Measurements from ENCODE around the gene MMP15.

- TF ChIP-seq, protein P1, sequence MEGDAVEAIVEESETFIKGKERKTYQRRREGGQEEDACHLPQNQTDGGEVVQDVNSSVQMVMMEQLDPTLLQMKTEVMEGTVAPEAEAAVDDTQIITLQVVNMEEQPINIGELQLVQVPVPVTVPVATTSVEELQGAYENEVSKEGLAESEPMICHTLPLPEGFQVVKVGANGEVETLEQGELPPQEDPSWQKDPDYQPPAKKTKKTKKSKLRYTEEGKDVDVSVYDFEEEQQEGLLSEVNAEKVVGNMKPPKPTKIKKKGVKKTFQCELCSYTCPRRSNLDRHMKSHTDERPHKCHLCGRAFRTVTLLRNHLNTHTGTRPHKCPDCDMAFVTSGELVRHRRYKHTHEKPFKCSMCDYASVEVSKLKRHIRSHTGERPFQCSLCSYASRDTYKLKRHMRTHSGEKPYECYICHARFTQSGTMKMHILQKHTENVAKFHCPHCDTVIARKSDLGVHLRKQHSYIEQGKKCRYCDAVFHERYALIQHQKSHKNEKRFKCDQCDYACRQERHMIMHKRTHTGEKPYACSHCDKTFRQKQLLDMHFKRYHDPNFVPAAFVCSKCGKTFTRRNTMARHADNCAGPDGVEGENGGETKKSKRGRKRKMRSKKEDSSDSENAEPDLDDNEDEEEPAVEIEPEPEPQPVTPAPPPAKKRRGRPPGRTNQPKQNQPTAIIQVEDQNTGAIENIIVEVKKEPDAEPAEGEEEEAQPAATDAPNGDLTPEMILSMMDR (IDR thresholded peaks at IDR 0.05; ENCODE audit: low read depth, low read length), result no peak
- TF ChIP-seq POLR2A (IDR thresholded peaks at IDR 0.05; ENCODE audit: extremely low read depth, insufficient read length) (no peak), MYC (IDR thresholded peaks at IDR 0.05; ENCODE audit: low read depth, low read length) (no peak), MAX (IDR thresholded peaks at IDR 0.05; ENCODE audit: low read depth, low read length) (no peak)
Observed at GRCh38 chr16:57995721-57996405, 29.7 kb upstream of the MMP15 start.

Measured in NB4 (cell line).